Spleen (tissue), 11 donors: ENCODE results near the gene CNTNAP1. TPM values are rescaled to one million over a fixed set of nuclear protein-coding genes. Genes with fewer than 3 reads are reported as not detected.
A peak's percentile ranks its signal among the peaks of the same experiment; 100 is the strongest.

Source experiments
- DNase-seq: peaks from one replicate; pipeline ENCODE4 v3.0.0-alpha.2; 2020
- H3K27ac ChIP-seq, 8 donors: fragments of 200-600 bp; sonication (generic) in 7 of 8; 1 replicate in 4 of 8; 2 replicates in 4 of 8; pipeline versions ENCODE4 v1.5.0 to v1.8.0; 2016 to 2021; ENCODE audit warnings: inconsistent platforms in 4 of 8, mild to moderate bottlenecking in 4 of 8, moderate library complexity in 1 of 8
- H3K27me3 ChIP-seq, 7 donors: fragments of 200-600 bp; sonication (generic) in 6 of 7; replicated peaks in 1 of 7; 1 replicate in 4 of 7; 2 replicates in 3 of 7; pipeline versions ENCODE4 v1.5.0 to v1.8.0; 2016 to 2021; ENCODE audit warnings: inconsistent platforms in 3 of 7, mild to moderate bottlenecking in 1 of 7
- H3K36me3 ChIP-seq, 6 donors: fragments of 200-600 bp; sonication (generic) in 5 of 6; 1 replicate in 4 of 6; 2 replicates in 2 of 6; pipeline versions ENCODE4 v1.5.0 to v1.8.0; 2016 to 2021; ENCODE audit warnings: inconsistent platforms in 2 of 6
- H3K4me1 ChIP-seq, 6 donors: fragments of 200-600 bp; sonication (generic) in 5 of 6; 1 replicate in 3 of 6; 2 replicates in 3 of 6; pipeline versions ENCODE4 v1.5.0 to v1.8.0; 2016 to 2021; ENCODE audit warnings: inconsistent platforms in 3 of 6
- H3K4me3 ChIP-seq, 8 donors: fragments of 200-600 bp; sonication (generic) in 7 of 8; 1 replicate in 4 of 8; 2 replicates in 4 of 8; pipeline versions ENCODE4 v1.5.0 to v1.8.0; 2016 to 2021; ENCODE audit warnings: inconsistent platforms in 4 of 8, mild to moderate bottlenecking in 4 of 8, moderate library complexity in 2 of 8
- H3K9me3 ChIP-seq, 8 donors: fragments of 200-600 bp; sonication (generic) in 7 of 8; 1 replicate in 4 of 8; 2 replicates in 4 of 8; pipeline versions ENCODE4 v1.5.0 to v1.8.0; 2016 to 2021; ENCODE audit warnings: inconsistent platforms in 4 of 8
- POLR2A ChIP-seq, 3 donors: fragments of 450-650 bp; IDR thresholded peaks; one replicate each; pipeline ENCODE4 v1.5.1; 2017; ENCODE audit warnings: antibody characterized with exemption in 3 of 3, mild to moderate bottlenecking in 1 of 3
- POLR2AphosphoS5 ChIP-seq, 3 donors: sonication (generic); formaldehyde crosslinking; IDR thresholded peaks; one replicate each; pipeline ENCODE4 v1.5.1; 2017; ENCODE audit warnings: antibody characterized with exemption in 3 of 3
- WGBS, 5 donors: extraction: QIAGEN DNeasy Blood & Tissue Kit in 3 of 5; methylation state at CpG; one replicate each; pipeline versions ENCODE4 v1.1.5 to v1.1.7; 2013 to 2018; 5-methylcytosine and 5-hydroxymethylcytosine counted together
- intact Hi-C: fragments of 100-400 bp; cut with DNase I; formaldehyde crosslinking; loops from one replicate; pipeline ENCODE4 v1.15.0; 2023; ENCODE audit warnings: low total_unique reads
- polyA plus RNA-seq, 3 donors: library from polyadenylated mRNA; stranded (reverse); fragments of 200-250 nt; gene quantifications; one replicate each; pipeline ENCODE4 v1.2.1, GENCODE V29; 2013
- total RNA-seq, 7 donors: library from RNA; depleted of rRNA in 3 of 7; stranded (reverse); fragments of >200 nt in 3 of 7; fragmentation: NEBNext Ultra II Directional in 4 of 7; extraction: Animal tissue kit (Norgen Biotek cat#: 25700) in 4 of 7; gene quantifications; one replicate each; pipeline versions ENCODE4 v1.1.0 to v1.2.1, GENCODE V29; 2016 to 2021
- TF ChIP-seq, protein P1 (sequence below), 11 experiments: fragments of 200-600 bp in 7 of 11; fragments of 450-650 bp in 4 of 11; sonication (generic) in 4 of 11; IDR thresholded peaks in 8 of 11; conservative IDR thresholded peaks in 3 of 11; 1 replicate in 7 of 11; 2 replicates in 4 of 11; pipeline versions ENCODE4 v1.4.0 to v1.8.0; 2016 to 2021; ENCODE audit warnings: antibody characterized with exemption in 11 of 11, inconsistent platforms in 4 of 11, mild to moderate bottlenecking in 1 of 11
- donor health status: healthy with polysubstance abuse.
- donor health status: DM: no; HTN: no; CAD: no; lungs with moderate emphysema.
- donor health status: DM: no; HTN: no; CAD: no.
- donor health status: Bipolar disorder and iron deficiency.
- donor health status: healthy.
- donor health status: DM: no; HTN: no; CAD: no.
- donor health status: DM: yes; HTN: yes; CAD: no.

CNTNAP1 gene
- total and polyA plus RNA-seq, 10 donors, result 1.1 to 11.2 (median 4.3) TPM

DNA sequence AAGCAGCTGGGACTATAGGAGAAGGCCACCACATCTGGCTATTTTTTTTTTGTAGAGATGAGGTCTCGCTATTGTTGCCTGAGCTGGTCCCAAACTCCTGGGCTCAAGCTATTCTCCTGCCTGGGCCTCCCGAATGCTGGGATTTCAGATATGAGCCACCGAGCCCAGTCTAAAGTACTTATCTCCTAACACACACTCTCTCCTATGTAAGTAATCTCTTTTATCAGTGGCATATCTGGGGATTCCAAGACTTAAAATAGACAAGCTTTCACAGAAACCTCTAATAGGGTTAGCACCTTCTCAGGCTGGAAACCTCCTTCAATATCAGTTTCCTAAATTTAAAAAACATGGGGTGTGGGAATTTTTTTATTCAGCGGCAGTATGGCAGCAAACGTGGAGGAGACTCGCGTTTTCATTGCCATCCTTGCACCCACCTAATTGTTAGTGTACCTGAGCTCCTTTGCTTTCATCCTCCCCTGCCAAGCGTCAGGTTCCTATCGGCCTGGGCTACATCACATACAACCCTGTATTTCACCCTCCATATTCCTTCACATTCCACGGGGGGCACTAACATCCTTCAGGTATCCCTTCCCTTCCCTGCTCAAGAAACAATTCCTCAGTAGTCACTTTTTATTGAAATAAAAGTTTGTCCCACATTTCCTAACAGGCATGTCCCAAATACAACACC lies 61.4 kb downstream of the CNTNAP1 start:
- intact Hi-C loops, result no loop called here
- H3K36me3 ChIP-seq, result peaks cover 0 to 15% (median 0%) of the 10 kb centered on the region in 6 donors
- TF ChIP-seq POLR2A (IDR thresholded peaks at IDR 0.05), result no peak
- TF ChIP-seq POLR2AphosphoS5 (IDR thresholded peaks at IDR 0.05), result no peak
- TF ChIP-seq, protein P1, sequence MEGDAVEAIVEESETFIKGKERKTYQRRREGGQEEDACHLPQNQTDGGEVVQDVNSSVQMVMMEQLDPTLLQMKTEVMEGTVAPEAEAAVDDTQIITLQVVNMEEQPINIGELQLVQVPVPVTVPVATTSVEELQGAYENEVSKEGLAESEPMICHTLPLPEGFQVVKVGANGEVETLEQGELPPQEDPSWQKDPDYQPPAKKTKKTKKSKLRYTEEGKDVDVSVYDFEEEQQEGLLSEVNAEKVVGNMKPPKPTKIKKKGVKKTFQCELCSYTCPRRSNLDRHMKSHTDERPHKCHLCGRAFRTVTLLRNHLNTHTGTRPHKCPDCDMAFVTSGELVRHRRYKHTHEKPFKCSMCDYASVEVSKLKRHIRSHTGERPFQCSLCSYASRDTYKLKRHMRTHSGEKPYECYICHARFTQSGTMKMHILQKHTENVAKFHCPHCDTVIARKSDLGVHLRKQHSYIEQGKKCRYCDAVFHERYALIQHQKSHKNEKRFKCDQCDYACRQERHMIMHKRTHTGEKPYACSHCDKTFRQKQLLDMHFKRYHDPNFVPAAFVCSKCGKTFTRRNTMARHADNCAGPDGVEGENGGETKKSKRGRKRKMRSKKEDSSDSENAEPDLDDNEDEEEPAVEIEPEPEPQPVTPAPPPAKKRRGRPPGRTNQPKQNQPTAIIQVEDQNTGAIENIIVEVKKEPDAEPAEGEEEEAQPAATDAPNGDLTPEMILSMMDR (IDR thresholded peaks at IDR 0.05 in 8 of 11, conservative IDR thresholded peaks at IDR 0.05 in 3 of 11), result no peak
- H3K27me3 ChIP-seq, result peaks cover 0 to 8% (median 0%) of the 10 kb centered on the region in 7 donors
- H3K4me1 ChIP-seq, result peaks cover 18 to 51% (median 30%) of the 10 kb centered on the region in 6 donors
- WGBS, 5 donors, result 62 to 68% (median 63%) methylated on average over 10 of the region's 10 CpGs
- H3K4me3 ChIP-seq, result peak overlapping the region; percentile 77 to 96 (median 84)
- H3K9me3 ChIP-seq, result no peaks in the 10 kb centered on the region
- H3K27ac ChIP-seq, result peak overlapping the region in 7 of 8 donors; percentile 86 to 97 (median 95)
- DNase-seq, result peak; percentile 28

DNA sequence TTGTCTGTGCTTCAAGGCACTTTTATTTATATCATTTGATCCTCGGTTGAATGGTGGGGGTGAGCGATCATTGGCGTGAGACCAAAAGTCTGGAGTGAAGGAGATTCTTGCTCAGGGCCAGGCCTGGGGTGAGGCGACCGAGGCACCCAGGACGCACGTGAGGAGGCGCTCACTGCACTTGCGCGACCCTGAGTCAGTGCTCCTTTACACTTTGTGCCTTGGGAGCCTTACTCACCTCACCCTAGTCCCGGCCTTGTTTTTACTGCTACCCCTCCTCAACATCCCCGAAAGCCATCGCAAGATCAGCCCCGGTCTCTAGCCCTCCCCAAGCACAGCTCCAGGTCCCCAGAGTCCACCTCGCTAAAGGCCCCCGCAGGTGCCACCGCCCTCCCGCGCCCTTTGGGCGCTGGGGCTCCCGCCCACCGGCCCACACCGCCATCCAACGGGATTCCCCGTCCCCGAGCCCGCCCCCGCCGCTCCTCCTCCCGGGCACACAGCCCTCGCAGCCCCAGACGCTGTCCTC lies 62.0 kb downstream of the CNTNAP1 start:
- Histone ChIP-seq H3K27me3 (peaks cover 0 to 8% (median 0%) of the 10 kb centered on the region in 7 donors), H3K4me1 (peaks cover 18 to 57% (median 30%) of the 10 kb centered on the region in 6 donors), H3K27ac (peak overlapping the region; percentile 86 to 97 (median 94)), H3K9me3 (no peaks in the 10 kb centered on the region), H3K4me3 (peak overlapping the region; percentile 77 to 96 (median 84)), H3K36me3 (peaks cover 0 to 15% (median 0%) of the 10 kb centered on the region in 6 donors)
- WGBS, 5 donors, result 0 to 2% (median 1%) methylated on average over 29 to 32 of the region's 32 CpGs
- intact Hi-C loops, result no loop called here
- DNase-seq, result no peak
- TF ChIP-seq POLR2A (IDR thresholded peaks at IDR 0.05) (no peak), POLR2AphosphoS5 (IDR thresholded peaks at IDR 0.05) (no peak)
- TF ChIP-seq, protein P1 (IDR thresholded peaks at IDR 0.05 in 8 of 11, conservative IDR thresholded peaks at IDR 0.05 in 3 of 11), result no peak

DNA sequence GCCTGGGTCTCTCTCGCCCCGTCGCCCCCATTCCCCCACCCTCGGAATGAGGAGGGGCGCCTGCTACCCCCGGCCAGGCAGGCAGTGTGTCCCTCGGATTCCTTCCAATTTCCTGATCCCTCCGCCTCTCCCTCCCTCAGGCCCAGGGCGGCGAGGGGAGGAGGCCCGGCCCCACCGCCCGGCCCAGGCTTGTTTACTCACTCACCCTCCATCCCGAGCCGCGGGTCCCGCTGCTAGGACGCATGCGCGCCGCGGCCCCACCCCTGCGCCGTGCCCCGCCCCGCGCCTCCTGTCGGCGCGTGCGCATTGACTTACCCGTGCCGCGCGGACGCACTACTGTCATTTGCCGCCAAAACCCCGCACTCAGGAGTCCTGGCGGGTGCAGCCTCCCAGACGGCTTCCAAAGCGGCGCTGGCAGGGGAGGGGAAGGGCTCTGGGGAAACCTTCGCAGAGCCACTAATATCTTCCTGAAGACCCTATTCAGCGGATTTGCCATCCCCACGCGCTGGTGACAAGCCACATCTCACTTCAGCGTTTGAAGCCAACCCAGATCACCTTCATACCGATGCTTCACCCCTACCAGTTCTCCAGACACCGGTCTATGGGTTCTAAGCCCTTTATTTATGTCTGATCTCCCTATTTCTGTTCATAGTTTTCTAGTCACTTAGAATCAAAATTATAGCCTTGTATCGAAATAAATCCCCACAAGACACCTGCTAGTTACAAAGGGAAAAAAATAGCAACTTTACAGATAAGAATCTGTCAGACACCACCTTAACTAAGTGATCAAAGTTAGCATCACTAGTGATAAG lies 62.7 kb downstream of the CNTNAP1 start, which contains the start of gene EZH1:
TSS of gene EZH1 (minus strand) at position 235 of the 812 bp plus-strand sequence. CDS start 16,099 bp downstream, outside the sequence.
- H3K36me3 ChIP-seq, result peaks cover 0 to 15% (median 0%) of the 10 kb centered on the region in 6 donors
- 6 to 10% (median 7%) methylated on average over 31 to 50 of the region's 50 CpGs for WGBS, 5 donors
- peak within 1 kb of the TSS; percentile 77 to 96 (median 84) for H3K4me3 ChIP-seq
- intact Hi-C loops, result no loop called here
- peaks cover 0 to 8% (median 0%) of the 10 kb centered on the region in 7 donors for H3K27me3 ChIP-seq
- H3K9me3 ChIP-seq, result no peaks in the 10 kb centered on the region
- TF ChIP-seq POLR2AphosphoS5 (IDR thresholded peaks at IDR 0.05) (peak; percentile 97 to 98 (median 97)), POLR2A (IDR thresholded peaks at IDR 0.05) (peak in 2 of 3 donors; percentile 45 to 81)
- TF ChIP-seq, protein P1 (IDR thresholded peaks at IDR 0.05 in 8 of 11, conservative IDR thresholded peaks at IDR 0.05 in 3 of 11), result peak in 6 of 11 experiments; percentile 24 to 52 (median 38)
- peaks cover 18 to 61% (median 31%) of the 10 kb centered on the region in 6 donors for H3K4me1 ChIP-seq
- DNase-seq, result peak; percentile 98
- peak within 1 kb of the TSS; percentile 86 to 97 (median 94) for H3K27ac ChIP-seq
